Breast epithelium (tissue), 4 donors: ENCODE results near the gene PALLD. TPM values are rescaled to one million over a fixed set of nuclear protein-coding genes. Genes with fewer than 3 reads are reported as not detected.
A peak's percentile ranks its signal among the peaks of the same experiment; 100 is the strongest.

ENCODE experiments used
- DNase-seq, 2 donors: peaks; one replicate each; pipeline ENCODE4 v3.0.0-alpha.2; 2019; ENCODE audit warnings: low spot score in 2 of 2
- H3K27ac ChIP-seq, 2 donors: fragments of 200-600 bp; sonication (generic) in 1 of 2; one replicate each; pipeline ENCODE4 v1.5.1; 2016 to 2019; ENCODE audit warnings: mild to moderate bottlenecking in 1 of 2
- H3K27me3 ChIP-seq, 2 donors: fragments of 200-600 bp; sonication (generic) in 1 of 2; one replicate each; pipeline versions ENCODE4 v1.5.1 to v1.6.0; 2017 to 2019; ENCODE audit warnings: control low read depth in 1 of 2, mild to moderate bottlenecking in 1 of 2
- H3K36me3 ChIP-seq: fragments of 200-600 bp; one replicate; pipeline ENCODE4 v1.5.1; 2019
- H3K4me1 ChIP-seq, 2 donors: fragments of 200-600 bp; sonication (generic); one replicate each; pipeline ENCODE4 v1.5.1; 2016 to 2019; ENCODE audit warnings: control low read depth in 1 of 2
- H3K4me3 ChIP-seq, 3 donors: fragments of 200-600 bp; sonication (generic); 1 replicate in 2 of 3; 2 replicates in 1 of 3; pipeline ENCODE4 v1.5.1; 2016 to 2019; ENCODE audit warnings: mild to moderate bottlenecking in 3 of 3, moderate library complexity in 2 of 3
- H3K9me3 ChIP-seq, 2 donors: fragments of 200-600 bp; sonication (generic) in 1 of 2; one replicate each; pipeline ENCODE4 v1.5.1; 2016 to 2019; ENCODE audit warnings: control low read depth in 1 of 2
- CTCF ChIP-seq, 3 donors: fragments of 450-650 bp; IDR thresholded peaks; one replicate each; pipeline ENCODE4 v1.5.1; 2016 to 2017; ENCODE audit warnings: antibody characterized with exemption in 3 of 3, mild to moderate bottlenecking in 3 of 3, moderate library complexity in 3 of 3
- POLR2A ChIP-seq: fragments of 450-650 bp; IDR thresholded peaks from one replicate; pipeline ENCODE4 v1.6.1; 2016; ENCODE audit warnings: antibody characterized with exemption, mild to moderate bottlenecking, moderate library complexity
- POLR2AphosphoS5 ChIP-seq, 3 donors: sonication (generic); formaldehyde crosslinking; IDR thresholded peaks; one replicate each; pipeline ENCODE4 v1.6.1; 2017; ENCODE audit warnings: antibody characterized with exemption in 3 of 3
- intact Hi-C: fragments of 100-400 bp; cut with DNase I; formaldehyde crosslinking; loops from one replicate; pipeline ENCODE4 v1.15.1; 2023; ENCODE audit warnings: low total_unique reads
- total RNA-seq, 3 donors: library from RNA; depleted of rRNA; stranded (reverse); fragments of >200 nt; gene quantifications; one replicate each; pipeline ENCODE4 v1.1.0, GENCODE V29; 2016

Gene PALLD
- total RNA-seq, 3 donors from 2014 or later: 96.0 to 186 (median 174) TPM

DNA sequence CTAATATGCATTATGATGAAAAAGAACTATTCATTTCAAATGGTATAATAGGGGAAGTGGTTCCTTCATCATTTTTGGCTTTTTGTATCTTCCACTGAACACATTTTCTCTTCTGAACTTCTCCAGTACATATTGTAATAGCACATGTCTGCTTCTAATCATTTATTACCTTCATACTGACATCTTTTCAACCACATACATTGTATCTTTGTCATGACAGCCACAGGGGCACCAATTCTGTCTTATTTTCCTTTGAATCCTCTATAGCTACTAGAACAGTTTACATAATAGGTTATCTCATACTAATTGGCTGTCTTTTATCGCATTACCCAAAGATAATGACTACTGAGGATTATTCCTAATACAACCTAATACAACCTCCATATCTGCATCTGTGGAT is 37.7 kb downstream of the PALLD start:
- no peak for DNase-seq
- TF ChIP-seq POLR2A (no peak), CTCF (IDR thresholded peaks at IDR 0.05) (no peak), POLR2AphosphoS5 (IDR thresholded peaks at IDR 0.05) (no peak)
- intact Hi-C loops: no loop called here
- Histone ChIP-seq H3K27me3 (no peaks in the 10 kb centered on the region), H3K36me3 (no peaks in the 10 kb centered on the region), H3K4me3 (no peak overlapping the region), H3K9me3 (no peaks in the 10 kb centered on the region), H3K27ac (no peak overlapping the region), H3K4me1 (no peaks in the 10 kb centered on the region)

DNA sequence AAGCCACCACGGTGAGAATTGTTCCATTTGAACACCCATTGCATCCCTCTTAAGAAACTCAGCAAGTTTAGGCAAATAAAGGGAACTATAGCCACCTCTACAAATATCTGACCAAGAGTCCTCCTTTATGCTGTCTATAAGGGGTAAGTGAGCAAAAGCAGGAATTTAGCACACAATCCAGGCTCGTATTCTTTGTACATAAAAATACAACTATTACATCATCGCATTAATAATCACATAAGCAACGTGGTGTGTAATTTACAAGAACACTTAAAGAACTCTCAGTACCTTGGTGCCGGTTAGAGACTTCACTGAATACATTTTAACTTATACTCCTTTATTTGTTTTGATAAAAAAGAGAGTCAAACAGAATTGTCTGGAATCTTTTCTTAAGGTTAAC is 38.8 kb downstream of the PALLD start:
- no peak overlapping the region for H3K4me3 ChIP-seq
- H3K36me3 ChIP-seq: no peaks in the 10 kb centered on the region
- no peak for TF ChIP-seq POLR2A
- peak overlapping the region in 1 of 2 donors; percentile 3 for H3K27ac ChIP-seq
- no peaks in the 10 kb centered on the region for H3K9me3 ChIP-seq
- no peak for DNase-seq
- no peaks in the 10 kb centered on the region for H3K27me3 ChIP-seq
- intact Hi-C loops: no loop called here
- no peaks in the 10 kb centered on the region for H3K4me1 ChIP-seq

- no peak for DNase-seq
- intact Hi-C loops: no loop called here
- TF ChIP-seq POLR2A (no peak), POLR2AphosphoS5 (IDR thresholded peaks at IDR 0.05) (no peak), CTCF (IDR thresholded peaks at IDR 0.05) (no peak)
- Histone ChIP-seq H3K9me3 (no peaks in the 10 kb centered on the region), H3K27me3 (no peaks in the 10 kb centered on the region), H3K27ac (peak overlapping the region in 1 of 2 donors; percentile 3), H3K4me1 (no peaks in the 10 kb centered on the region), H3K36me3 (no peaks in the 10 kb centered on the region), H3K4me3 (peak overlapping the region in 1 of 3 donors; percentile 15)
Observed at GRCh38 chr4:168536448-168536847, 39.6 kb downstream of the PALLD start.

DNA sequence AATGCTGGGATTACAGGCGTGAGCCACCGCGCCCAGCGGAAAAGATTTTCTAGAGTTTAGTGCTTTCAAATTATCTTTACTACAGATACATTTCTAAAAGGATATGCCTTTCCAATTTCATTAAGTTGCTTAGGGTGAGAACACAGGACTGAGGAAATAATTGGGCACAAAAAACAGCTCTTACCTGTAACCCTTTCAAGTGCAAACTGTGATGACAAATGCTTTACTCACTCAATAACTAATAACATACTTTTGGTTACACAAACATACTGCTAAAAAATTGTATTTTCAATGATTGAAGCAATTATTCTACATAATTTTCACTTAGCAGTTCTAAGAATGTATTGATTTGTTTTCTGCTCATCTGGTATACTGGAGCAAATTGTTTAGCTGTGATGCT is 40.2 kb downstream of the PALLD start:
- Histone ChIP-seq H3K27ac (no peak overlapping the region), H3K4me3 (no peak overlapping the region), H3K9me3 (no peaks in the 10 kb centered on the region), H3K36me3 (no peaks in the 10 kb centered on the region), H3K27me3 (no peaks in the 10 kb centered on the region), H3K4me1 (no peaks in the 10 kb centered on the region)
- intact Hi-C loops: no loop called here
- DNase-seq: no peak
- TF ChIP-seq CTCF (IDR thresholded peaks at IDR 0.05) (no peak), POLR2A (no peak), POLR2AphosphoS5 (IDR thresholded peaks at IDR 0.05) (no peak)

GRCh38 chr4:168537571-168537970 is 40.7 kb downstream of the PALLD start:
- DNase-seq: no peak

More at GRCh38 chr4:168537571-168537970, 40.7 kb downstream of the PALLD start:
- Histone ChIP-seq H3K4me1 (no peaks in the 10 kb centered on the region), H3K27ac (no peak overlapping the region), H3K27me3 (no peaks in the 10 kb centered on the region), H3K36me3 (no peaks in the 10 kb centered on the region), H3K9me3 (no peaks in the 10 kb centered on the region), H3K4me3 (no peak overlapping the region)
- TF ChIP-seq POLR2A (no peak), CTCF (IDR thresholded peaks at IDR 0.05) (no peak), POLR2AphosphoS5 (IDR thresholded peaks at IDR 0.05) (no peak)
- intact Hi-C loops: no loop called here
